GM21515 (cell line): ENCODE data around the gene EHD4.

Experiments used
- ATAC-seq: cut with Tn5 transposase; IDR thresholded peaks from one replicate; pipeline ENCODE4 v1.9.1; 2021; ENCODE audit not compliant: unreplicated experiment

Gene EHD4

GRCh38 chr15:41995476-41995855, 23.1 kb upstream of the EHD4 start:
- ATAC-seq: no peak

DNA sequence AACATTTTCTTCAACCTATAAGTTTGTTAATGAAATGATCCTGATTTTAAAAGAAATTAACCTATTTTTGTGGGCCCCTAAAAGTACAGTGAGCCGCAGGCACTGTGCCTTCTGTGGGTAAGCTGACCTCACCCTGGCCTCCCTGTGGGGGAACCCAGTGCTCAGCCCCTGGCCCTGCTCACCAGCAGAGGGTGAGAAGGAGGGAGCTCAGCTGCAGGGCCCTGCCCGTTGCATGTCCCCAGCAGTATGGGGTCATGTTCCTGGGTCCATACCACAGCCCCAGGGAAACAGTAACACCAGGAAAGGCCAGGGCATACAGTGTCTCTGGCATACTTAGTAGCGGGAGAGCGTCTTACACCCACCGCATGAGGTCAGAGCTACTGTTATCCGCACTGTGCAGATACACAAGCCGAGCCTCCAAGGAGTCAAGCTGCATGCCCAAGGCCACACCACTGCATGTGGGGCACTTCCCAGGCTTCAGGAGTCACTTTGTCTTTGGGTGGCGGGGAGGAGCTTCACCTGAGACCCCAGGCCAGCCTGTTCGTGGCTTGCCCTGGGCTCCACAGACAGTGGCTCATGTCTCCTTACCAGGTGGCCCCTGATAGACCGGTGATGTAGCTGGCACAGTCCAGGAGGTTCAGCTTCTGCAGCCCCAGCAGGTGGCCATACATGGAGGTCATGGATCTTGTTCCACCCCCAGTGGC, 22.6 kb upstream of the EHD4 start:
- ATAC-seq: no peak

DNA sequence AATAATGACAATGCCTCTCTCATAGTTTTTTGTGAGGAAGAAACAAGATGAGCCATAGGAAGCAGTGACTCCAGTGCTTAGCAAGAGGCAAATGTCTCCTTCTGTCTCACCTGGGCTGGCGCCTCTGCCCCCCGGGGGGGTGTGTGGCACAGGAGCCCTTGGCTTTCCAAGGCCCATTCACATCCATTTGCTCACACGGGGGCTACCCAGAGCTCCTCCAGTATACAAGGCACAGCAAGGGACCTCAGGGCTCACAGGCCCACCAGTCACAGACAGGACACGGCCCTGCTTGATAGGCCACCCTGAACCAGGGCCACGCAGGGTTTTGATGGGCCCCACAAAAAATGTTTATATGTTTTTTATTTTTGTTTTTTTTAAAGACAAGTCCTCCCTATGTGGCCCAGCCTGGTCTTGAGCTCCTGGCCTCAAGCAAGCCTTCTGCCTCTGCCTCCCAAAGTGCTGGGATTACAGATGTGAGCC, 21.9 kb upstream of the EHD4 start:
- ATAC-seq: no peak

DNA sequence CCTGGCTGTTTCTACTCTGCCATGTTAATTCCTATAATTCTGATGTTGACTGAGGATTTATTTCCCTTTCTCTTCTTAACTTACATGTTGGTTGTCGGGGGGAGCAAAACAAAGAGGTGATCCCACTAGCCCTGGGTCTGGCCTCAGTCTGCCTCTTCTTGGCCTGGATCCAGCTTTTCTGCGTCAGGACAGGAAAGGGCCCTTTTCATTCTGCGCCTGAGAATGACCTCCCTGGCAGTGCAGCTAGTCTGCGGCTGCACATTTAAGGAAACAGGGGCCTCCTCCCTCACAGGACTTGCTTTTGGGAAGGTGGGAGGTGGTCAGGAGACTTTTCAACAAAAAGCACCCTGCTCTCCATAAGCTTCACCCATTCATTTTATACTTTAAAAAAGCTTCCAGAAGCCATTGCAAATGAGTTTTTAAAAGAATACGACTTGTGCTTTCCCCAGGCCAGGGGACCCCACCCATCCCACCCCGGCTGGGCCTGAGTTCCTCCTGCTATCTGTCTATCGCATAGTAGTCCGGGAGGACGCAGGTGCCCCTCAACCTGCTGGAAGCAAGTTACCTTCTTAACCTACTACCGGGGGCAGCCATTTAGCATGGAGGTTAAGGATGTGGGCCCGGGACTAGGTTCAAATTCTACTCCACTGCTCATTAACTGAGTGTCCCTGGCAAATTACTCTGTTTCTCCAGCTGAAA, 21.3 kb upstream of the EHD4 start:
- ATAC-seq: no peak

GRCh38 chr15:41992803-41993190, 20.4 kb upstream of the EHD4 start:
- no peak for ATAC-seq

GRCh38 chr15:41992151-41992802, 19.9 kb upstream of the EHD4 start:
- ATAC-seq: no peak

GRCh38 chr15:41990691-41991090, 18.3 kb upstream of the EHD4 start:
- ATAC-seq: no peak

DNA sequence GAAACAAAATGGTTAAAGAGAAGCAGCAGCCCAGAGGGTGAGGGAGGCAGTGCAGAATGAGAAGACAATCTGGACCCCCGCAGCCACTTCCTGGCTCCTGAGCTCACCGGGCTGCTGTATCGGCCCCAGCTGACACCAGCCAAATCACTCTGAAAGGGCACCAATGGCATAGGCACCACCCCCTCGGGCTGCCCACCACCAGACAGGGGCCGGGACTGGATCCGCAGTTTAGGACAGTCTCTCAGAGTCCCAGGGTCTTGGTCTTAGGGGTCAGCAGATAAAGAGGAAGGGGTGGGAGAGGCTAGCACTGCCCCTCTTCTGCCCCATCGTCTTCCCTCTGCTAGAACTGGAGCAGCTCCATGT, 17.9 kb upstream of the EHD4 start:
- no peak for ATAC-seq

DNA sequence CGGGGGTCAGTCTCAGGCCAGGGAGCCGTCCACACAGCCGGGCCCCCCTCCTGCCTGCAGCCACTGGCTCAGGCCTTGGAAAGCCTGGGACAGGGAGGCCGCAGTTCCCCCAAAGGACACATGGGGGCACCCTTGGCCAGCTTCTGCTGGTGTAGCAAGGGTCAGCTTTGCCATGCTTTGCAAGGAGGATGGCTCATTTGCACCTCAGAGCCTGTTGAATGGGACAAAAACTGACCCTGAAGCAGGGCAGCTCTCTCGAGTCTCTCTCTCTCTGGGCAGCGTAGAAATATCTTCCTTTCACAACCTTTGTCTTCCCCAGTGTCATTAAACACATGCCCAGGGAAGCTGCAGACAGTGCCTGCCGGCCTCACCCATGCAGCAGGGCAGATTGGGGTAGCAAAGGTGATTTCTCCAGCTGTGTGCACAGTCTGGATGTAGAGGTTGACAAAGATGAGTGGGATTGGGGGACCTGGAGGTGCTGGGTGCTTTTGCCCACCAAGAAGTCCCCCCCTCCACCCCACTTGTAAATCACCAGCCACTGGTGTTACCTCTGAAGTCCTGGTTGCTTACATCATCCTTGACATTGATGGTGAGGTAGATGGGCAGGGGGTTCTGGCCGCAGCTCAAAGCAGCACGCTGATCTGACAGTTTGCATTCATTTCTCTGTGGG, 17.4 kb upstream of the EHD4 start:
- no peak for ATAC-seq

- ATAC-seq: no peak
Observed at GRCh38 chr15:41988896-41989572, 16.7 kb upstream of the EHD4 start.

GRCh38 chr15:41987925-41988275, 15.5 kb upstream of the EHD4 start:
- no peak for ATAC-seq

DNA sequence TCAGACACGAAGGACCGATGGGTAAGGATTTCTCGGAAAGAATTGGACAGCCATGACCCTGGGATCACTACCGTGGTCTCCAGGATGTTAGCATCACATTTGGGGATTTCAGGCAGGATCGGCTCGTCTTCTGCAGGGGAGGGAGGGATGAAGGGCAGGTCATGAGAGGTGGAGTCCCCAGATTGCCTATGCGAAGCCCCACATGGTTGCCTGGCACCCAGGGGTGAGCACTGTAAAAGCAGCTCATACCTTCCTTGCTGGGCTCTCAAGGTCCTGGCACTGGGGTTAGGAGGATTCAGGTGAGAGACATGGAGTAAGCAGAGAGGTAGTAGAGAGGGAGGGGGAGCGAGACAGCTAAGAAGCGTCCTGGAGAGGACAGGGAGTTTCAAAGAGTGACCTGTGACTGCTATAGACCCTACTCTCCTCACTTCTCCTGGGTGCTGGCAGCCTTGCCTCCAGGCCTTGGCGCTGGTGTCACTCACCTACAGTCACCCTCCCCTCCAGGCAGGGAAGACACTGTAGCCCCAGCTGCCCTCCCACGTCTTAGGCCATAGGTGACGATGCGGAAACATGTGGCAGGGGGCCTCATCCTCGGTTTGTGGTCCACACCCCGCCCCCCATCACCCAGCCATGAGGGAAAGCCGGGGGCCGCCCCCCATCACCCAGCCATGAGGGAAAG, 15.0 kb upstream of the EHD4 start:
- ATAC-seq: no peak

DNA sequence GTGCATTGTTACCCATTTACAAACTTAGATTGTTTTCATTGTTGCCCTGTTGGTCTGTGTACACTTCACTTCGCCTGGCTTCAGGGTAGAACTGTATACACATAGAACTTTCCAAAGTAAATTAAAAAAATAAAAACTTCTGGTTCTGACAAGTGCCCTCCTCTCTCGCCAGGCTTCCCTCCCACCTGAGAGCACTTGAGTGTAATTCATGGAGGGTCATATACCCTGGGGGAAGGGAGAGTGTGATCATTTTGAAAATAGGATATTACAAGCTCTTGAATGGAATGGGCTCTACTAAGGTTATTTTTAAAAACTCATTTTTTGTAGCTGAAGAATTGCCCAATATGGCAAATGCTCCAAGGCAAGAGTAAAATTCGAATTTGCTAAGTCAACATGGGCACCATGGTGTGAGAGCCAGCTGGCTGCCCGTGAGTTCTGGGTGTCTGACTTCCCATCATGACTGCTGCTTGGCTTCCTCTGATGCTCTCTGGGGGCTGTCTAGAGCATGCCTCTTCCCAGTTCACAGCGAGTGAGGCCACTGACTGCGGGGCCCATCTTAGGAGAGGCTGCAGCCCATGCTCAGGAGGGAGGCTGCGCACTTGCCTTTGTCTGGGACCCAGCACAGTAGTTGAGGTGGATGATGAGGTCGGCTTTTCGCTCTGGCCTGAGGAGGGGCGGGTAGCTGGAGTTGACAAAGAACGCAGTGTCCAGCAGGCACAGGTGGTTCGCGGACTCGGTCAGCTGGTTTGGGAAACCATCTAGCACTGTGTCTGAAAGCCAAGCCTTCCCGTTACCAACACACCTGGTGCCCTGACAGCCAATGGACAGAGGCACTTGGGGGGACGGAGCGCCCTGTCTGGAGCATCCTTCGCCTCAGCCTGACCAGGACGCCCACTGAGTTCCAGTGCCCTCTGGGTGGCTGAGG, 13.1 kb upstream of the EHD4 start:
- no peak for ATAC-seq

DNA sequence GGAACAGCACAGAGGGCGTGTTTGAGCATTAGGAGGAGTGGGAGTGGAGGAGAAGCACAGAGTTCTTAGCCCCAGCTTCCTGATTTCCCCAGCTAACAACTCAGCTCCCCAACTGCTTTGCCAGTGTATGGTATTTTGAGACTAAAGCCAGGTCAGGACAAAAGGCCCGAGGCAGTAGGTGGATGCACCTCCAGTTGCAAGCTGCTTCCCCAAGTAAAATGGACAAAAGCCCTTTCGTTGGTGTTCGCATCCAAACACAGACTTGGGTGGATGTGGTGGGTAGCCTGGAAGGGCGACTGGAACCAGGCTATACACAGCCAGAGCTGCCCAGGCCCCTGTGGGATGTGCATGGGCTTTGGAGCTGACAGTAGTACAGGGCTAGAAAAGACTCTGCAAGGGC, 12.3 kb upstream of the EHD4 start:
- no peak for ATAC-seq

DNA sequence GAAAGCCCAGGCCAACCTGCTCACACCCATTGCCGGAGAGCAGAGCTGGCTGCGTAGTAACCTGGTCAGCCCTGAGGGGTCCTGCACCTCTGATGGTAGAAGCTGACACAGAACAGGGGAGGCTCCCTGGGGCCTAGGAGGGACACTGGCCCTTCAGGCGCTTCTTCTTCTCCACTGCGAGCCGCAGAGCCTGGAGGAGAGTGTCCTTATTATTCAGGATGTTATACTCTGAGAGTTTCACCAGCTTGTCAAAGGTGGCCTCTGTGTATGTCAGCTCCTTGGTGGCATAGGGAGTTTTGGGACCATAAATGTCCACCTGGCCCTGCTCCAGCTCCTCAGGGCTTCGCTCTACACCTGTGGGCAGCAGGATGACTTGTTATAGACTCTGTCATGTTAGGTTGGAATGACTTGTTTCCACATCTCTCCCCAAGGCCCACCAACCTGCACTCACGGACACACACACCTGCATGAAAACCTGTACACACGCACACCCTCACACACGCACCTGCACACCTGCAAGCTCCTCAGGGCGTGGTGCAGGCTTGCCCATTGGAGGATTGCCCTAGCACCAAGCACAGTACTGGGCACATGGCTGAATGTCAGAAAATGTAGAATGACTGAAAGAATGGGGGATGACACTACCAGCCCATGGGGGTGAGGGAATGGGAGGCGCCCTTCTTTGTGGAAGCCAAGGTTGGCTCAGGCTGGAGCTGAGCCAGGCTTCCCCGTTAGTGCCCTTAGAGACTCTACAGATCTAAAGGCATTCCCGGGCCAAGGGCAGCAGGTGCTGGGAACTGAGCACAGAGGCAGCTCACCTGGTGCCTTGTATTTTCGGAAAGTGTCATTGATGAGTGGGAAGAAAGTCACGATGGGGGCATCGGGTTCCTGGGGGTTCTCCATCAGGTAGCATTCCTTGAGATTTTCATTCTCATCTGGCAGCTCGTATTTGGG, 11.5 kb upstream of the EHD4 start:
- ATAC-seq: no peak

DNA sequence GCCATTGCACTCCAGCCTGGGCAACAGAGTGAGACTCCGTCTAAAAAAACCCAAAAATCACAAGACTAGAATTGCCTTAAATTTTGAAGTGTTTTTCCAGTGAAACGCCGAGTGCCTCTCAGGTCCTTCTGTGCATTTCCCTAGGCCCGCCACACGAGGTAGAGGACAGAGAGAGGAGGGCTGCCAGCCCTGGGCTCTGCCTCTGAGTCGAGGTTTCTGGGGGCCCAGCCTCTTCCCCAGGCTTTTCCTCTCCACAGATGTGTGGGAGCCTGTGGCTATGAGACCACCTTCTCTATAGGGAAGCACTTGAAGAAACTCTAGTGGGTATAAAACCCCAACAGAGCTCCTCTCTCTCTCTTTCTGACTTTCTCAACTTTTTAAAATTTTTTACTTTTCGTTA, 10.9 kb upstream of the EHD4 start:
- ATAC-seq: no peak

DNA sequence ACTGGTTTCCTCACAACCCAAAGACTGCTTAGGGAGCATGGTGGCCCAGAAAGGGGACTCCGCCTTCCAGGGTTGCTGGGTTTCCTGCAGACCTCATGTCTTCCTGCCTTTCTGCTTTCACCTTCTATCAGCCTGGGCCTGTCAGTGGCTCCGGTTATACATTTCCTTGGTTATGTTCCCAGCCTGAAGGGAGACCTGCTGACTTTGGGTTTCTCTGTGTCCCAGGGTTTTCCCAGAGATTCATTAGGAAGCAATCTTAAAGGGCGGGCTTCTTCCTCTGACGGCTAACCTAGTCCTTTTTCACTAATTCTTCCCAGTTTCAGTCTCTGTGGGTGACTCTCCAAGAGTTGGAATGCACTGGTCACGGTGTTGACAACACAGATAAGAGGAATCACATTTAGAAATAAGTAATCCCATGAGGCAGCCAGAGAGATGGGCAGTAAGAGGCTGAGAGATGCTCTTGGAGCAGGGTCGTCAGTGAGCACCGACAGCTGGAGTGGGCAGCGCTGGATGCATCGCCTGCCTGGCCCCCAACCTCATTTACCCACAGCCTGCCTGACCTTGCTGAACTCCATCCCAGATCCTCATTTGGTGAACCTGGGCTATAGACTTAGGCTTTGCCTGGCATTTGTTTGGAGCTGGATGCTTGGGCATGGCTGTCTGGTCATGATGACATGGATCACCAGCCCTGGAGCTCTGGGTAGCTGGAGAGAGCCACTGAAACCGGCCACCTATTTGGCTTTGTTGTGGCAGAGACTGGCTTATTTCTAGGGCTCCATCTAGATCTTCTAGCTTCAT, 10.0 kb upstream of the EHD4 start:
- no peak for ATAC-seq
